Inflammatory macrophage treated with lipopolysaccharide for 1 hour (primary cell): ENCODE results near the gene ZBTB3.
"Not testable (repeated sequence)": the region's sequence is repeated elsewhere in the genome, so short reads cannot be mapped to it uniquely, and the experiment has no call there.

Source experiments
- DNase-seq, 2 donors: peaks; one replicate each; pipeline ENCODE4 v3.0.0-alpha.2; 2020 to 2022

ZBTB3 gene

DNA sequence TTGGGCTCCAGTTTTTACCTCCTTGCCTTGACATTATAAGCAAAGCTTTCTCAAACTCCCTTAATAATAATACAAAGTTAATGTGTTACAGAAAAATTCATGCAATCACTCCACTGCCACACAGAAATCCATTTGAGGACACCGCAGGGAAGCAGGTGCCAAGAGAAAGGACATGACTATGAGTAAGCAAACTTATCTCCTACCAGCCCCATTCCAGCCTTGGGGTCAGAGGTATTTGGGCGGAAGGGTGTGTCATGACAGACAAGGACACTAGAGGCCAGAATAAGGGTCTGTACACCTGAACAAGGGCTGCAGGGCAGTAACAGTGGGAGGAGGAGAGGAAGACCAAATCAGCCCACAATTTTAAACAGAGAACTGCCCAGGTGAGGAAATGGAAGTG, 40.6 kb downstream of the ZBTB3 start:
- DNase-seq: no peak

DNA sequence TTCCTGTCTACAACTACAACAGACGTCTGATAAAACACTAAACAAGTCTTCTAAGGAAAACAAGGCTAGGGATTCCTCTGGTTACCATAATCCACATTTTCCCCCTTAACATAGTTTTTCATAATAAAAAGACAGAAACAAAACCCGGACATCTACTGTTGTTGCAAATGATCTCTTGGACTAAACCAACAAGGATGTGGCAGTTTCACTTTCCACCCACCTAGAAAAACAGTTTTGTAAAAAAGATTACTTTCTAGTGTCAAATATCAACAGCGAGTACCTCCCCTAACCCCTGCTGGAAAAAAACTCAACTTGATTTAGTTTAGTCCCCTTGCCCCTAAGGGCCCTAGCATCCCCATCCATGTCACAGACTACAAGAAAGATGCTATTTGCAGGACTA, 41.1 kb downstream of the ZBTB3 start:
- DNase-seq: no peak

DNA sequence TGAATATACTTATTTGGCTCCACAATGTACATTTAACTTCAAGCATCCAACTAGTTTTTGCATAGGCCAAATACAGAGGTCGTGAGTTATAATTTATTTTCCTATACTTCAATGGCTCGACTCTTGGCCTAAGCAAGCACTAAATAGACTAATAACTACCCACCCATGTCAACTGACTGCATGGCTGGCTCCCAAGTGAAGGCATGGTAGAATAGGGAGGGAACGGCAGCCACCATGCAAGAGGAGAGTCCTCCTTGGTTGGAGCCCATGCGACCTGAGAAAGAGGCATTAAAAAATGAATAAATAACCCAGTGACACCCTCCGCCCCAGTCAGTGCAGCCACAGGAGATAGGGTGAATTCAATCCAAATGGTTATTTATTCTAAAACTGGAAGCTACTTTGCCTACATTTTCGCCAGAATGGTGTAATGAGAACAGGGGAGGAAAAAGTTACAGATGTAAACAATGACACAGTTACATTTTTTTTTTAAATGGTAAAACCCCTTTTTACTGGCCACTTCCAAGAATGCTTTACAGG, 41.6 kb downstream of the ZBTB3 start:
- DNase-seq: no peak

DNA sequence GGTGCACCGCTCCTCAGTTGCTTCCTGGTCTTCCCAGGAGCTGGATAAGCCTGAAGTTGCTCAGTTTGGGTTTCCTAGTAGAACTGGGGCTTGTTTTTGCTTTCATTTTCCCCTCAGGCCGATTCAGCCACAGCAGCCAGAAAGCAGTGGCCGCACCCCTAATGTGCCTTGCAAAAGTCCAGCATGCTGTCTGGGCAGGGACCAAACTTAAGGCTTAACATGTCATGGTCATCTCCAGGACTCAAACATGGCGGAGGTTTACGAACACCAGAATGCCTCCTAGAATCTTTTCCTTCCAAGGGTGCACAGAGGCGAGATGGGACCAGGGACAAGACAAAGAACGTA, 44.0 kb downstream of the ZBTB3 start:
- DNase-seq: peak; percentile 49 to 51

DNA sequence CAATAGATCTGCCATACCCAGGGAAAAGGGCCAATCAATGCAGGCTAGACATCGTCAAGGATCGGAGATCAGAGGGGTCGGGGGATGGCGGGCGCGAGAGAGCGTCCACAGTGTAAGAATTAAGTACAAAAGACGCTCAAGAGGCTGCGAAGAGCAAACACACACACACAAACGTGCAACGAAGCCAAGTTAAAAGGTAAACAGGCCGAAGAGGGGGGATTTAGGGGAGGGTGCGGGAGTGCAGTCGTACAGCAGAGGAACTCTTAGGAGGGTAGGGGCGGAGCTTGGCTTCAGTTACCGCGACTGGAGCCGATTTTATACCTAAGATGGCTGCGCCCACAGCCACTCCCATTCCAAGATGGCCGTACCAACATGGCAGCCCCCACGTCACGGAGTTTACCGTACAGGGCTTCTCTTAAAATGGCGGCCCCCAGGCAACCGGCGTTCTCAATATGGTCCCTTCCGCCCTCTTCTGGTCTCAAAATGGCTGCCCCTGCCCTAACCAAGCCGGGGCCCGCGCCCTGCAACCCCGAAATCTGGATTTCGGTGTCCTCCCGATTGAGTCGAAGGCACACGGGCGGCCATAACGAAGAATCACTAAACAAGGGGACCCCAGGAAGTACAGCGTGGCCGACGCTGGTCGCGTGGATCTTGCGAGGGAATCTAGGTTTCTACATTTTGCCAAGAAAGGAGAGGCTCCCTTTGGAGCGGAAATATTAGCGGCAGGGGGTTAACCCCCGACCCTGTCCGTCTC, 44.5 kb downstream of the ZBTB3 start:
- DNase-seq: peak; percentile 97 to 99

DNA sequence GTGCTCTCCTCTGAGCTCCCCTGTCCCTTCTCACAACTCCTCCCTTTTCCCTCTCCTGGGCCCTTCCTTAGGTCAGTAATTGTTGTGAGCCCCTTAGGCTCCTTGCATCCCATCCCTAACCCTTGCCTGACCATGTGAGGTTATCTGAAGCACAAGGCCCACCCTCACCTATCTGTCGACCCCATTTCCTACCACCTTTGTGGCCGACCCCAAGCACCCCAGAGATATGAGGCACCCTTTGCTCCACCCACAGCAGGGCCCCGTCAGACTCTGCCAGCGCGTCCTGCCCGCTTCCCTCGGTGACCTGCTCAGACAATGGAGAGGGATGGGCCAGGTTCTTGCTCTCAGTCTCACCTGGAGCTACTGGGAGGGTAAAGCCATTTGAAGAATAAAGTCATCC, 45.2 kb downstream of the ZBTB3 start:
- DNase-seq: no peak

DNA sequence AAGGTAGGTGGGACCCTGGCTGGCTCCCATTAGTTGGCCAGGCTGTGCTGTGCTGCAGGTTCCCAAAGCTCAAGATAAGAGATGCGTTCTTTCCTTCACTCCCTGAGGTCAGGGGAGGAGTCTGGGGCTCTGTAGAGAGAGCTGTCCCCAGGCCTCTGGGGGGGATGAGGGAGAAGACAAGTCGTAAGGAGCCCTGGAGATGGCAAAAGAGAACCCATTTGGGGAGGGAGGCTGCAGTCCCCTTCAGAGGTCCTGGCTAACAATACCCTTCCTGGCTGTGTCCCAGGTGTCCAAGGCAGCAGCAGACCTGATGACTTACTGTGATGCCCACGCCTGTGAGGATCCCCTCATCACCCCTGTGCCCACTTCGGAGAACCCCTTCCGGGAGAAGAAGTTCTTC, 45.6 kb downstream of the ZBTB3 start:
- DNase-seq: no peak

DNA sequence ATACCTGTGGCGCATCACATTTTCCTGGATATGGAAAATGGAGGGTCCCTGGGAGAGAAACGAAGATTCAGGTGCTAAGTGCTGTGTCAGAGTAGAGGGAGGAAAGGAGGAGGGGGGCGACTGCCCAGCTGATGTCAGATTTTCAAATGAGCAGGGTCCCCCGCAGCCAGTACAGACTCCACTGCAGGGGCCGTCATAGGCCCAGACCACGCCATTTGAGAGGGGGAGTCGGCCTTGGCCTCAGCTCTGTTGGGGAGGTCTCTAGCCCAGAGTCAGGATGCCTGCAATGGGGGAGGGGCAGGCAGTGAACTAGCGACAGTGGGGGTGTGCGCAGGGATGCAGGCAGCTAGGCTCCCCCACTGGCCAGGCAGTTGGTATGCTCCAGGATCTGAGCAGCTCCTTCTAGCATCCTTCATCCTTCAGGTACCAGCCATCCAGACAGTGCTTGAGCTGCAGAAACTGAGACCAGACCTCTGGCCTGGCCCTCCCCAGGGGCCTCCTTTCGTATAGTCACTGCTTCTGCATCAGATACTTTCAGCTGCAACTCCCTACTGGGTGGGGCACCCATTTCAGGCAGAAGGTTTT, 46.6 kb downstream of the ZBTB3 start, which contains the start of the genes BSCL2 and GNG3:
TSS of gene BSCL2 (minus strand) at position 148 of the 585 bp plus-strand sequence. CDS start 229 bp downstream, outside the sequence.
TSS of gene GNG3 (plus strand) at position 400 of the 585 bp plus-strand sequence. CDS start 620 bp downstream, outside the sequence.
- no peak for DNase-seq

DNA sequence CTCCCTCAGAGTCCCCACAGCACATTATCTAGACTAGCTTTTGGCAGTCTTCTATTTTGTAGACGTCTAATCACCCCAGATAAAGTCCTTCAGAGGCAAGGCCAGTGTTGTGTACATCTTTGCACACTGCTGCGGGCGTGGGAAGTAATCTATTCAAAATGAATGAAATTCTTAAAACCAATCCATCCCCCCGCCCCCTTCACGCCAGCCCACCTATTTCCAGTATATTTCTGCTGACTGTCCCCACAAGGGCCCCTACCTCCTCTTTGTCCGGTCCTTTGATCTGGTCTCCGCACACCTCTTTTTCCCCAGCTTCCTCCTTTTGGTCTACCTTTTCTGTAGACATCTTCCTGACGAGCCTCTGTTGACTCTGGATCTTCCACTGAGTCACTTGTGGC, 47.1 kb downstream of the ZBTB3 start:
- no peak for DNase-seq

DNA sequence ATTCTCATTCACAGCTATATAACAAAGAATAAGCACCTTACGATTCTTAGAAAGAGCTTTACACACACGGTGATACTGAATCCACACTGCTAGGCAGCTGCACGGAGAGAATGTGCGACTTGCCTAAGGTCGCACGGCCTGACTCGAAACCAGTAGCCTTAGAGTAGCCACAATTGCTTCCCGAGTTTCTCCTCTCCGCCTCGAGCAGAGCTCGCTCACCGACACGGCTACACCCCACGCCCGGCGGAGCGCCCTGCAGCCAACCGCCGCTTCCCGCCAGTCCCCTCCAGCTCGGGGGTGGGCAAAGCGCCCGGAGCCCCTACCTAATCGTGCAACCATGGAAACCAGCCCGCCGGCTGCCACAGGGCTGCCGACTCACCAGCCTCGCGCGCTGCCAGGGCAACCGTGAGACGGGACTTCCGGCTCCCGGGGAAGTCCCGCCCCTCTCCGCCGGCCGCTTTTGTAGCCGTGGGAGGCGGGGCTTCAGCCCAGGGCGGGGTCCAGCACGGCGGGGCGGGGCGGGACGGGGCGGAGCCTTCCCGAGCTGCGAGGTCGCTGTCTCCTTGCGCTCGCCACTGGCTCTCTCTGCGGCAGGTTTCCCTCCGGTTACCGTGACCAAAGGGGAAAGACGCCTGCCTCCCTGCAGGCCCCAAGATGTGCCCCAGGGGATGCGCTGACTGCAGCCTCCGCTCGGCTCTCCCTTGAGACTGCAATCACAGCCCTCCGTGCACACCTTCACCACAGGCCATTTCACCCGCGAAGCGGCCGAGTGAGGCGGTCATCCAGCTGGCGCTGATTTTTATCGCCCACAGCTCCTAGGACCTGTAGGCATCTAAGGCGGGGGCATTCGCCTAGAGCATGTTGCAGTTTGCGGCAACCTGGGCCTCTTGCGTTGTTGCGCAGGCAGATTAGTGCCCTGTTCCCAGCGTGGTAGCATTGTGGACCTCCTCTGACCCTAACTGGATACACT, 47.8 kb downstream of the ZBTB3 start:
- DNase-seq: peak; percentile 88 to 97

DNA sequence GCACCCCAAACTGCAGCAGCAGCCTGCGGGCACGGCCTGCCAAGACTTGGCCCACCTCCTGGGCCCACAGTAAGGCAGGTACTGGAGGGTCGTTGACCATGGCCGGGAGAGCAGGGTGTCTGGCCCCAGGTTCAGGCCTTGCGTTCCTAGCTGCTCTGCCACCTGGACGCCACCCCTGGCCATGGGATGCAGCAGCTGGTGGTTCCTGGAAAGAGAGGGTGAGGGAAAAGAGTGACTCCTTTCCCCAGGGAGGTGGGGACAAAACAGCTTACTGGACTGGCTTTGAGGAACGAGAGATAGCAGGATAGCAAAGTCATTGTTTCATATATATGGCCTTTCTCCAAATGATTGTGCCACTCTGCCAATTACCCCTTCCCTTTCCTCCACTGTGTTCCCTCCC, 48.5 kb downstream of the ZBTB3 start:
- no peak for DNase-seq

DNA sequence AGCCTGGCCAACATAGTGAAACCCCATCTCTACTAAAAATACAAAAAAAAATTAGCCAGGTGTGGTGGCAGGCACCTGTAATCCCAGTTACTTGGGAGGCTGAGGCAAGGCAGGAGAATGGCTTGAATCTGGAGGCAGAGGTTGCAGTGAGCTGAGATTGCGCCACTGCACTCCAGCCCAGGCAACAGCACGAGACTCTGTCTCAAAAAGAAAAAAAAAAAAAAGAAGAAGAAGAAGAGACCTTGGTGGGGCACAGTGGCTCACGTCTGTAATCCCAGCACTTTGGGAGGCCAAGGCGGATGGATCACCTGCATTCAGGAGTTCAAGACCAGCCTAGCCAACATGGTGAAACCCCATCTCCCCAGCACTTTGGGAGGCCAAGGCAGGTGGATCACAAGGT, 50.0 kb downstream of the ZBTB3 start:
- not testable (repeated sequence) for DNase-seq

DNA sequence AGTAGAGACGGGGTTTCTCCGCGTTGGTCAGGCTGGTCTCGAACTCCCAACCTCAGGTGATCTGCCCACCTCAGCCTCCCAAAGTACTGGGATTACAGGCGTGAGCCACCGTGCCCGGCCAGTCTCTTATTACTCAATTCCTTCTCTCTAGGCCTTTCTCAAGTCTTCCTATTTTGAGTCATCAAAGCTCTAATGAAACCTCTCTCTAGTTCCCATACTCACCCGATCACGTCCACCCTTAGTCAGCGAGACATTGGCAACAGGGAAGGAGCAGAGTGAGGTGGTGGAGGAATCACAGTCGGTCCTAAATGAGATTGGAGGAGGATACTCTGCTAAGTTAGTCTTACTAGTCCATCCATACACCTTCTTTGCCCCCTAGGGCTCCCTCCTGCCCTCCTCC, 51.7 kb downstream of the ZBTB3 start:
- DNase-seq: peak; percentile 87 to 91
